HG03439 (cell line): Measurements from ENCODE around the gene FREY1.

Experiments used
- ATAC-seq: cut with Tn5 transposase; IDR thresholded peaks from one replicate; pipeline ENCODE4 v1.9.1; 2021; ENCODE audit warnings: mild to moderate bottlenecking, moderate library complexity; ENCODE audit not compliant: unreplicated experiment

Gene FREY1

GRCh38 chr11:45929486-45930030 lies 22.5 kb upstream of the FREY1 start:
- ATAC-seq: peak; percentile 4

- ATAC-seq: no peak
Measured at GRCh38 chr11:45928535-45929215, 21.6 kb upstream of the FREY1 start.

GRCh38 chr11:45927684-45928413 lies 20.8 kb upstream of the FREY1 start:
- ATAC-seq: no peak

- no peak for ATAC-seq
Measured at GRCh38 chr11:45927332-45927683, 20.2 kb upstream of the FREY1 start.

- ATAC-seq: no peak
Measured at GRCh38 chr11:45926536-45927331, 19.7 kb upstream of the FREY1 start.

GRCh38 chr11:45926001-45926401 lies 18.9 kb upstream of the FREY1 start:
- ATAC-seq: no peak

- no peak for ATAC-seq
Measured at GRCh38 chr11:45925550-45925949, 18.5 kb upstream of the FREY1 start.

- no peak for ATAC-seq
Measured at GRCh38 chr11:45924927-45925326, 17.9 kb upstream of the FREY1 start.

- no peak for ATAC-seq
Measured at GRCh38 chr11:45924036-45924915, 17.2 kb upstream of the FREY1 start.

- ATAC-seq: no peak
Measured at GRCh38 chr11:45922425-45923082, 15.5 kb upstream of the FREY1 start, which contains the start of gene LARGE2. TSS of gene LARGE2 (plus strand) at chr11:45922656. CDS start at chr11:45922883, 227 bp downstream.

- no peak for ATAC-seq
Measured at GRCh38 chr11:45921561-45922424, 14.7 kb upstream of the FREY1 start.

GRCh38 chr11:45920531-45921477 lies 13.7 kb upstream of the FREY1 start:
- no peak for ATAC-seq

- ATAC-seq: no peak
Measured at GRCh38 chr11:45919806-45920530, 12.9 kb upstream of the FREY1 start.

- ATAC-seq: no peak
Measured at GRCh38 chr11:45918962-45919675, 12.0 kb upstream of the FREY1 start.

GRCh38 chr11:45918331-45918941 lies 11.4 kb upstream of the FREY1 start:
- peak; percentile 38 for ATAC-seq
